Measurements from ENCODE around the gene PRSS12. TPM values are rescaled to one million over a fixed set of nuclear protein-coding genes. Genes with fewer than 3 reads are reported as not detected.

Gene PRSS12
- total and polyA plus RNA-seq, 2 donors (not counting 3 experiments of a cell fraction or from before 2014, with no cell fraction given) = 0.22 to 0.55 TPM

DNA sequence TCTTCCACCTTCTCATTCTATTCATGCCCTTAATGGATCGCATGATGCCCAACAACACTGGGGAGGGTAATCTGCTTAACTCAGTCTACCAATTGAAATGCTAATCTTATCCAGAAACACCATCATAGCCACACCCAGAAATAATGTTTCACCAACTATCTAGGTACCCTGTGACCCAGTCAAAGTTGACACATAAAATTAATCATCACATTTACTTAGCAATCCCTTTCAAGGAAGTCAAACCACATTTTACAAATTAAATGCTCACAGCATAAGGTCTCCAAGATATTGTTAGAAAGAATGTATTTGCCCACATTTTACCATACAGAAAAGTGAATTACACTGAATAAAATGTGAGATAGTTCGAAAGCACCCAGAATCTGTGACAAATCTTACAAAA is 92.5 kb downstream of the PRSS12 start:
- Histone ChIP-seq H3K79me2 (ENCODE audit: control insufficient read depth, insufficient read depth, low read length) (no peaks in the 10 kb centered on the region), H3K4me3 (replicated peaks in 1 of 3; ENCODE audit: insufficient read depth in 1 of 3, low read depth in 1 of 3, low read length in 3 of 3) (no peak overlapping the region), H4K20me1 (replicated peaks; ENCODE audit: control insufficient read depth, extremely low read depth, insufficient read depth, low read length) (no peaks in the 10 kb centered on the region), H3K27me3 (ENCODE audit: control insufficient read depth in 2 of 2, insufficient read depth in 2 of 2, low read length in 2 of 2) (peaks cover 2 to 6% of the 10 kb centered on the region in 2 experiments), H3K36me3 (ENCODE audit: control insufficient read depth in 2 of 2, extremely low read depth in 1 of 2, insufficient read depth in 2 of 2, low read length in 2 of 2) (no peaks in the 10 kb centered on the region), H3K9ac (replicated peaks; ENCODE audit: extremely low read depth, insufficient read depth, low read length) (no peak overlapping the region), H3K4me1 (ENCODE audit: control insufficient read depth, extremely low read depth, insufficient read depth, low read length) (no peaks in the 10 kb centered on the region), H2AFZ (ENCODE audit: low read depth, low read length) (no peak overlapping the region), H3K27ac (ENCODE audit: insufficient read depth, low read depth, low read length) (no peak overlapping the region), H3K9me3 (replicated peaks; ENCODE audit: control insufficient read depth, insufficient read depth, low read length) (no peaks in the 10 kb centered on the region), H3K9me1 (replicated peaks; ENCODE audit: control insufficient read depth, extremely low read depth, insufficient read depth, low read length) (no peaks in the 10 kb centered on the region), H3K4me2 (ENCODE audit: insufficient read depth, low read length) (no peak overlapping the region)
- DNase-seq (ENCODE audit: low read depth, low spot score) = no peak
- ChIA-PET CTCF (interaction anchor here (3.2 kb wide), 1 partner anchor 10 kb away, joined by 14 read pairs; no protein-coding TSS in a partner anchor), POLR2A (no interaction called here)
- BruUV-seq (replicated peaks) = no TSS peak
- TF ChIP-seq, protein P1, sequence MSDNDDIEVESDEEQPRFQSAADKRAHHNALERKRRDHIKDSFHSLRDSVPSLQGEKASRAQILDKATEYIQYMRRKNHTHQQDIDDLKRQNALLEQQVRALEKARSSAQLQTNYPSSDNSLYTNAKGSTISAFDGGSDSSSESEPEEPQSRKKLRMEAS (IDR thresholded peaks at IDR 0.05; ENCODE audit: insufficient read depth, insufficient read length) = no peak
- TF ChIP-seq POLR2AphosphoS5 (IDR thresholded peaks at IDR 0.05; ENCODE audit: insufficient read depth, low read depth, low read length) = no peak
- TF ChIP-seq JUN (IDR thresholded peaks at IDR 0.05; ENCODE audit: borderline replicate concordance, insufficient read depth, insufficient read length, low read depth) = no peak
- TF ChIP-seq FOS (IDR thresholded peaks at IDR 0.05; ENCODE audit: borderline replicate concordance, insufficient read depth, low read length) = no peak
- no peak for TF ChIP-seq GATA2 (IDR thresholded peaks at IDR 0.05; ENCODE audit: insufficient read depth, insufficient read length, low read depth, low read length)
- dilution Hi-C loops (cut with MboI; ENCODE audit: extremely low pct_ligation_motif_present, low sequenced_read_pairs) = no loop called here
- intact Hi-C loops (cut with micrococcal nuclease) = no loop called here
- FAIRE-seq = no peak

DNA sequence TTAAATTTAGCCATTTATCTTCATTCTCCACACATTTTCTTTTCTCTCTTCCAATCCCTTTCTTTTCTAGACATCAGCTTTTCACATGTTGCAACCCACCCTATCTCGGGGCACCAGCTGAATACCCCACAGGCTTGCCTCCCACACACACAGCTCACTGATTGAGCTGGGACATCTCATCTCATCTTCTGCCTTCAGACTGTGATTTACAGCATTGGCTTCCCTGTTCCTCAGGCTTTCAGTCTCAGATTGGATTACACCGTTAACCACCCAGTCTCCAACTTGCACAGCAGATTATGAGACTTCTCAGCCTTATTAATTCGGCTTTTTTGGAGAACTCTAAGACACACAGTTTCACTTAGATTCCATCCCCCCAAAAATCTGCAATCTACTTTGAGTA is 93.7 kb downstream of the PRSS12 start:
- no peak for DNase-seq (ENCODE audit: low read depth, low spot score)
- H3K27me3 ChIP-seq (ENCODE audit: control insufficient read depth in 2 of 2, insufficient read depth in 2 of 2, low read length in 2 of 2) = peaks cover 2 to 6% of the 10 kb centered on the region in 2 experiments
- H3K79me2 ChIP-seq (ENCODE audit: control insufficient read depth, insufficient read depth, low read length) = no peaks in the 10 kb centered on the region
- no TSS peak for BruUV-seq (replicated peaks)
- H3K4me1 ChIP-seq (ENCODE audit: control insufficient read depth, extremely low read depth, insufficient read depth, low read length) = no peaks in the 10 kb centered on the region
- H4K20me1 ChIP-seq (replicated peaks; ENCODE audit: control insufficient read depth, extremely low read depth, insufficient read depth, low read length) = no peaks in the 10 kb centered on the region
- ChIA-PET CTCF (interaction anchor here (3.2 kb wide), 1 partner anchor 12 kb away, joined by 14 read pairs; no protein-coding TSS in a partner anchor), POLR2A (no interaction called here)
- TF ChIP-seq POLR2A (IDR thresholded peaks at IDR 0.05; ENCODE audit: low read depth, low read length) (no peak), MYC (IDR thresholded peaks at IDR 0.05; ENCODE audit: low read depth, low read length) (no peak), GATA2 (IDR thresholded peaks at IDR 0.05; ENCODE audit: insufficient read depth, insufficient read length, low read depth, low read length) (no peak), FOS (IDR thresholded peaks at IDR 0.05; ENCODE audit: borderline replicate concordance, insufficient read depth, low read length) (no peak), EZH2 (IDR thresholded peaks at IDR 0.05; ENCODE audit: borderline replicate concordance, low read depth, low read length, severe bottlenecking) (no peak), POLR2AphosphoS5 (IDR thresholded peaks at IDR 0.05; ENCODE audit: insufficient read depth, low read depth, low read length) (no peak), JUN (IDR thresholded peaks at IDR 0.05; ENCODE audit: borderline replicate concordance, insufficient read depth, insufficient read length, low read depth) (no peak)
- TF ChIP-seq, protein P2, sequence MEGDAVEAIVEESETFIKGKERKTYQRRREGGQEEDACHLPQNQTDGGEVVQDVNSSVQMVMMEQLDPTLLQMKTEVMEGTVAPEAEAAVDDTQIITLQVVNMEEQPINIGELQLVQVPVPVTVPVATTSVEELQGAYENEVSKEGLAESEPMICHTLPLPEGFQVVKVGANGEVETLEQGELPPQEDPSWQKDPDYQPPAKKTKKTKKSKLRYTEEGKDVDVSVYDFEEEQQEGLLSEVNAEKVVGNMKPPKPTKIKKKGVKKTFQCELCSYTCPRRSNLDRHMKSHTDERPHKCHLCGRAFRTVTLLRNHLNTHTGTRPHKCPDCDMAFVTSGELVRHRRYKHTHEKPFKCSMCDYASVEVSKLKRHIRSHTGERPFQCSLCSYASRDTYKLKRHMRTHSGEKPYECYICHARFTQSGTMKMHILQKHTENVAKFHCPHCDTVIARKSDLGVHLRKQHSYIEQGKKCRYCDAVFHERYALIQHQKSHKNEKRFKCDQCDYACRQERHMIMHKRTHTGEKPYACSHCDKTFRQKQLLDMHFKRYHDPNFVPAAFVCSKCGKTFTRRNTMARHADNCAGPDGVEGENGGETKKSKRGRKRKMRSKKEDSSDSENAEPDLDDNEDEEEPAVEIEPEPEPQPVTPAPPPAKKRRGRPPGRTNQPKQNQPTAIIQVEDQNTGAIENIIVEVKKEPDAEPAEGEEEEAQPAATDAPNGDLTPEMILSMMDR (IDR thresholded peaks at IDR 0.05; ENCODE audit: extremely low read depth in 1 of 2, insufficient read depth in 1 of 2, low read depth in 1 of 2, low read length in 2 of 2) = no peak
- TF ChIP-seq, protein P1 (IDR thresholded peaks at IDR 0.05; ENCODE audit: insufficient read depth, insufficient read length) = no peak
- H3K36me3 ChIP-seq (ENCODE audit: control insufficient read depth in 2 of 2, extremely low read depth in 1 of 2, insufficient read depth in 2 of 2, low read length in 2 of 2) = no peaks in the 10 kb centered on the region
- dilution Hi-C loops (cut with MboI; ENCODE audit: extremely low pct_ligation_motif_present, low sequenced_read_pairs) = no loop called here
- H3K4me2 ChIP-seq (ENCODE audit: insufficient read depth, low read length) = no peak overlapping the region
- FAIRE-seq = no peak
- no peak overlapping the region for H3K4me3 ChIP-seq (replicated peaks in 1 of 3; ENCODE audit: insufficient read depth in 1 of 3, low read depth in 1 of 3, low read length in 3 of 3)
- no peak overlapping the region for H2AFZ ChIP-seq (ENCODE audit: low read depth, low read length)
- no peaks in the 10 kb centered on the region for H3K9me3 ChIP-seq (replicated peaks; ENCODE audit: control insufficient read depth, insufficient read depth, low read length)
- H3K27ac ChIP-seq (ENCODE audit: insufficient read depth, low read depth, low read length) = no peak overlapping the region
- intact Hi-C loops (cut with micrococcal nuclease) = no loop called here
- H3K9ac ChIP-seq (replicated peaks; ENCODE audit: extremely low read depth, insufficient read depth, low read length) = no peak overlapping the region
- no peaks in the 10 kb centered on the region for H3K9me1 ChIP-seq (replicated peaks; ENCODE audit: control insufficient read depth, extremely low read depth, insufficient read depth, low read length)

All from endothelial cell of umbilical vein (primary cell).